GM19328 (cell line): ENCODE measurements around the gene SHANK1.

Source experiments
- ATAC-seq: cut with Tn5 transposase; IDR thresholded peaks from one replicate; pipeline ENCODE4 v1.9.1; 2021; ENCODE audit warnings: mild to moderate bottlenecking, moderate library complexity; ENCODE audit not compliant: unreplicated experiment

SHANK1 gene

GRCh38 chr19:50729894-50730293 lies 10.3 kb upstream of the SHANK1 start:
- ATAC-seq, result no peak

GRCh38 chr19:50728084-50728737 lies 8.6 kb upstream of the SHANK1 start:
- no peak for ATAC-seq

- no peak for ATAC-seq
Measured at GRCh38 chr19:50725911-50726230, 6.3 kb upstream of the SHANK1 start.

- ATAC-seq, result no peak
Measured at GRCh38 chr19:50725218-50725910, 5.8 kb upstream of the SHANK1 start.

GRCh38 chr19:50724522-50725217 lies 5.1 kb upstream of the SHANK1 start:
- no peak for ATAC-seq

GRCh38 chr19:50723735-50724521 lies 4.3 kb upstream of the SHANK1 start:
- no peak for ATAC-seq

GRCh38 chr19:50723069-50723468 lies 3.5 kb upstream of the SHANK1 start, which contains the start of gene CLEC11A:
CLEC11A (plus strand) TSS chr19:50723364; CDS start chr19:50723526, 162 bp downstream.
- no peak for ATAC-seq

- no peak for ATAC-seq
Measured at GRCh38 chr19:50722201-50723013, 2.8 kb upstream of the SHANK1 start.

- ATAC-seq, result no peak
Measured at GRCh38 chr19:50721441-50722137, 2.0 kb upstream of the SHANK1 start.

GRCh38 chr19:50720921-50721381 lies 1.3 kb upstream of the SHANK1 start:
- no peak for ATAC-seq

GRCh38 chr19:50720181-50720920 lies 749 bp upstream of the SHANK1 start:
- ATAC-seq, result no peak

GRCh38 chr19:50719119-50719435 lies 525 bp downstream of the SHANK1 start:
- ATAC-seq, result no peak

- no peak for ATAC-seq
Measured at GRCh38 chr19:50718255-50719118, 1.1 kb downstream of the SHANK1 start.

- ATAC-seq, result no peak
Measured at GRCh38 chr19:50717891-50718254, 1.7 kb downstream of the SHANK1 start.

GRCh38 chr19:50717026-50717723 lies 2.4 kb downstream of the SHANK1 start:
- no peak for ATAC-seq

GRCh38 chr19:50716178-50717025 lies 3.2 kb downstream of the SHANK1 start:
- no peak for ATAC-seq
